GM15510 (cell line): ENCODE data around the gene TLCD1.

ENCODE experiments used
- POLR2A ChIP-seq: IDR thresholded peaks from 3 replicates; pipeline ENCODE4 v1.6.1; 2011; ENCODE audit warnings: borderline replicate concordance; ENCODE audit not compliant: insufficient read length; ENCODE audit errors: extremely low read depth

The TLCD1 gene

GRCh38 chr17:28725660-28726225 lies 290 bp downstream of the TLCD1 start:
- peak; percentile 79 for TF ChIP-seq POLR2A

GRCh38 chr17:28725166-28725659 lies 820 bp downstream of the TLCD1 start:
- peak; percentile 42 for TF ChIP-seq POLR2A

- no peak for TF ChIP-seq POLR2A
Observed at GRCh38 chr17:28724500-28725165, 1.4 kb downstream of the TLCD1 start.

GRCh38 chr17:28723159-28723835 lies 2.7 kb downstream of the TLCD1 start:
- no peak for TF ChIP-seq POLR2A

- no peak for TF ChIP-seq POLR2A
Observed at GRCh38 chr17:28722417-28723158, 3.4 kb downstream of the TLCD1 start.

- TF ChIP-seq POLR2A = no peak
Observed at GRCh38 chr17:28720247-28720996, 5.6 kb downstream of the TLCD1 start.

- no peak for TF ChIP-seq POLR2A
Observed at GRCh38 chr17:28719021-28719433, 7.0 kb downstream of the TLCD1 start.

- no peak for TF ChIP-seq POLR2A
Observed at GRCh38 chr17:28718333-28719020, 7.6 kb downstream of the TLCD1 start.

- TF ChIP-seq POLR2A = peak; percentile 47
Observed at GRCh38 chr17:28717578-28718332, 8.3 kb downstream of the TLCD1 start, which contains the start of gene RAB34. RAB34 (minus strand) TSS chr17:28717868; CDS start chr17:28717266, 602 bp downstream.

GRCh38 chr17:28716740-28717577 lies 9.1 kb downstream of the TLCD1 start:
- TF ChIP-seq POLR2A = no peak

- no peak for TF ChIP-seq POLR2A
Observed at GRCh38 chr17:28715217-28715616, 10.8 kb downstream of the TLCD1 start.

- TF ChIP-seq POLR2A = no peak
Observed at GRCh38 chr17:28714281-28714680, 11.8 kb downstream of the TLCD1 start.
